Esophagus muscularis mucosa (tissue), 3 donors: ENCODE results near the gene NADSYN1.

Source experiments
- POLR2A ChIP-seq: fragments of 450-650 bp; IDR thresholded peaks from one replicate; pipeline ENCODE4 v1.6.1; 2017; ENCODE audit warnings: antibody characterized with exemption, moderate library complexity, mild to moderate bottlenecking, low read depth
- POLR2AphosphoS5 ChIP-seq, 2 donors: sonication (generic); formaldehyde crosslinking; IDR thresholded peaks; one replicate each; pipeline ENCODE4 v1.6.1; 2017; ENCODE audit warnings: antibody characterized with exemption in 2 of 2
- TF ChIP-seq, protein P1 (sequence below), 3 experiments: fragments of 200-600 bp in 2 of 3; fragments of 450-650 bp in 1 of 3; sonication (generic) in 2 of 3; IDR thresholded peaks; one replicate each; pipeline ENCODE4 v1.5.1; 2017 to 2019; ENCODE audit warnings: antibody characterized with exemption in 3 of 3, mild to moderate bottlenecking in 2 of 3, moderate library complexity in 1 of 3

DNA sequence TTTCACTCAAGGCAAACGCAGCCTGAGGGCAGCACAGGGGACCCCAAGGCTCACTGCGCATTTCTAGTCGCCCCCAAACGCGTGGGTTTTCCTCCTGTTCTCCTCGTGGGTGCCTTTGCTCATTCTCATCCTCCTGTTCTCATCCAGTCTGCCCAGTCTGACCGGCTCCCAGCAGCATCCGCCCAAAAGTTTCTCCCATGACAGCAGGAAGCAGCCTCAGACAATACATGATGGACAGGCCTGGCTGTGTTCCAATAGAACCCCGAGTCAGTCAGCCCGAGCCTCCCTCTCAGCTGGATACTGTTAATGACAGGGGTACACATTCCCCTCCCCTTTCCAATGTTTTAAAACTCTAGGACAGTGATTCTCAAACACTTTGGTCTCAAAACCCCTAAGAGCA is 51.5 kb downstream of the NADSYN1 start:
- TF ChIP-seq, protein P1, sequence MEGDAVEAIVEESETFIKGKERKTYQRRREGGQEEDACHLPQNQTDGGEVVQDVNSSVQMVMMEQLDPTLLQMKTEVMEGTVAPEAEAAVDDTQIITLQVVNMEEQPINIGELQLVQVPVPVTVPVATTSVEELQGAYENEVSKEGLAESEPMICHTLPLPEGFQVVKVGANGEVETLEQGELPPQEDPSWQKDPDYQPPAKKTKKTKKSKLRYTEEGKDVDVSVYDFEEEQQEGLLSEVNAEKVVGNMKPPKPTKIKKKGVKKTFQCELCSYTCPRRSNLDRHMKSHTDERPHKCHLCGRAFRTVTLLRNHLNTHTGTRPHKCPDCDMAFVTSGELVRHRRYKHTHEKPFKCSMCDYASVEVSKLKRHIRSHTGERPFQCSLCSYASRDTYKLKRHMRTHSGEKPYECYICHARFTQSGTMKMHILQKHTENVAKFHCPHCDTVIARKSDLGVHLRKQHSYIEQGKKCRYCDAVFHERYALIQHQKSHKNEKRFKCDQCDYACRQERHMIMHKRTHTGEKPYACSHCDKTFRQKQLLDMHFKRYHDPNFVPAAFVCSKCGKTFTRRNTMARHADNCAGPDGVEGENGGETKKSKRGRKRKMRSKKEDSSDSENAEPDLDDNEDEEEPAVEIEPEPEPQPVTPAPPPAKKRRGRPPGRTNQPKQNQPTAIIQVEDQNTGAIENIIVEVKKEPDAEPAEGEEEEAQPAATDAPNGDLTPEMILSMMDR (IDR thresholded peaks at IDR 0.05), result no peak
- no peak for TF ChIP-seq POLR2AphosphoS5 (IDR thresholded peaks at IDR 0.05)
- no peak for TF ChIP-seq POLR2A
